Posterior vena cava (tissue), 2 donors: ENCODE data around the gene KAT6B. TPM values are rescaled to one million over a fixed set of nuclear protein-coding genes. Genes with fewer than 3 reads are reported as not detected.
"Not testable (repeated sequence)": the region's sequence is repeated elsewhere in the genome, so short reads cannot be mapped to it uniquely, and the experiment has no call there.

Experiments
- DNase-seq: peaks from one replicate; pipeline ENCODE4 v3.0.0-alpha.2; 2020; ENCODE audit warnings: low spot score
- intact Hi-C, 2 donors: fragments of 100-400 bp; cut with DNase I; formaldehyde crosslinking; loops; one replicate each; pipeline versions ENCODE4 v1.14.1 to v1.14.2; 2022 to 2023
- long read RNA-seq, 2 donors: library from polyadenylated mRNA; unstranded; transcript quantifications; one replicate each; pipeline ENCODE4 v2.0.0, GENCODE V29; 2020 to 2021
- total RNA-seq, 2 donors: library from RNA; stranded (reverse); fragmentation: NEBNext Ultra II Directional; extraction: Animal tissue kit (Norgen Biotek cat#: 25700); gene quantifications; one replicate each; pipeline ENCODE4 v1.2.1, GENCODE V29; 2021
- donor health status: DM: yes; HTN: yes; CAD: no.
- donor health status: DM: yes; HTN: yes; CAD: no.

The KAT6B gene
- 10 to 100 TPM; 34.7 to 35.0 TPM for total RNA-seq
- long read RNA-seq, donor 1, partial matches to known transcripts: 2 of 7 reads
- long read RNA-seq, donor 1, other reads (novel, unspliced or antisense): 5 of 7 reads
- long read RNA-seq, donor 2, partial matches to known transcripts: 12 of 20 reads
- long read RNA-seq, donor 2, other reads (novel, unspliced or antisense): 6 of 20 reads

DNA sequence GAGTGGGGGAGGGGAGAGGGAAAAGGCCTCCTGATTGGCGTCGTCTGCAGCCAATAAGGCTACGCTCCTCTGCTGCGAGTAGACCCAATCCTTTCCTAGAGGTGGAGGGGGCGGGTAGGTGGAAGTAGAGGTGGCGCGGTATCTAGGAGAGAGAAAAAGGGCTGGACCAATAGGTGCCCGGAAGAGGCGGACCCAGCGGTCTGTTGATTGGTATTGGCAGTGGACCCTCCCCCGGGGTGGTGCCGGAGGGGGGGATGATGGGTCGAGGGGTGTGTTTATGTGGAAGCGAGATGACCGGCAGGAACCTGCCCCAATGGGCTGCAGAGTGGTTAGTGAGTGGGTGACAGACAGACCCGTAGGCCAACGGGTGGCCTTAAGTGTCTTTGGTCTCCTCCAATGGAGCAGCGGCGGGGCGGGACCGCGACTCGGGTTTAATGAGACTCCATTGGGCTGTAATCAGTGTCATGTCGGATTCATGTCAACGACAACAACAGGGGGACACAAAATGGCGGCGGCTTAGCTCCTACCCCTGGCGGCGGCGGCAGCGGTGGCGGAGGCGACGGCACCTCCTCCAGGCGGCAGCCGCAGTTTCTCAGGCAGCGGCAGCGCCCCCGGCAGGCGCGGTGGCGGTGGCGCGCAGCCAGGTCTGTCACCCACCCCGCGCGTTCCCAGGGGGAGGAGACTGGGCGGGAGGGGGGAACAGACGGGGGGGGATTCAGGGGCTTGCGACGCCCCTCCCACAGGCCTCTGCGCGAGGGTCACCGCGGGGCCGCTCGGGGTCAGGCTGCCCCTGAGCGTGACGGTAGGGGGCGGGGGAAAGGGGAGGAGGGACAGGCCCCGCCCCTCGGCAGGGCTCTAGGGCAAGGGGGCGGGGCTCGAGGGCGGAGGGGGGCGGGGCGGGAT is at the start of gene KAT6B:
TSS of gene KAT6B (plus strand) at position 459 of the 903 bp plus-strand sequence. CDS start 16,258 bp downstream, outside the sequence.
- DNase-seq: peak; percentile 100
- intact Hi-C loops: loop anchor here (10.0 kb wide), 4 partner anchors 168 to 1678 kb away; no protein-coding TSS in a partner anchor

DNA sequence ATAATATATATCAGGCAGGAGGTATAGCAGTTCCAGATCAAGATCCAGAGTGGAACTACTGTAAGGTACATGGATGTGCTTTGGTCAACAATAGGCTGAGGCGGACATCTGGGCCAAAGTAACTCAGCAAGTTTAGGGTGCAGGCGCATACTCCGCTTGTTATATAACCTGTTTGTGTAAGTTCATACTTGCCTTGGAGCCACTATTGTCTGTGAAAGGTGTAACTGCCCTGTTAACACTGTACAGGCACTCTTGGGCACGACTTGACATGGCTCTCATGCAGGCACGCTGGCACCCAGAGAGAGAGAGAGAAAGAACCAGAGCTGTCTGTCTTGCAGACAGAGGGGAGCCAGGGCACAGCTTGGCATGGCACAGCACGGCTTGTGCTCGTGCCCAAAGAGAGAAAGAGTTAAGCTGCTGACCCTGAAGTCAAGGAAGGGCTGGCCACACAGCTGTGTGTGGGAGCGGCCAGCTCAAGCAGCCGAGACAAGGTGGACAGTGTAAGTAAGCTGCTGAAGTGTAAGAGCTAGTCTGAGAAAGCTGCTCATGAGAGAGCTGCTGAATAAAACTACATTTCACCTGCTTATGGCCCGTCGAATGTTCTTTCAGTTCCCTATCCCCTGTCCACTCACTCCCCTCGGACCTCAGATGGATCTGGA is 47.8 kb upstream of the KAT6B start:
- intact Hi-C loops: no loop called here

DNA sequence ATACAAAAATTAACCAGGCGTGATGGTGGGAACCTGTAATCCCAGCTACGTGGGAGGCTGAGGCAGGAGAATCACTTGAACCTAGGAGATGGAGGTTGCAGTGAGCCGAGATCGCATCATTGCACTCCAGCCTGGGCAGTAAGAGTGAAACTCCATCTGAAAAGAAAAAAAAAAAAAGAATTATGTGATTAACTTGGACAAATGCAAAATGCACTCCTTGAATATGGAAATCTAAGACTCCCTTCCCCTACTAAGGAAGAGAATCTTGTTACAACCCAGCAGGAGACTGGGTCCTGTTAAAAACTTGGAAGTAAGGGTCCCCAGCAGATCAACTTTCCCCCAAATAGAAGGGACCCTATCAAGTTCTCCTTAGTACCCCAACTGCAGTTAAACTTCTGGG is 44.5 kb upstream of the KAT6B start:
- intact Hi-C loops, DNase-seq: not testable (repeated sequence)

More for the DNA sequence above, 47.8 kb upstream of the KAT6B start:
- DNase-seq: no peak

DNA sequence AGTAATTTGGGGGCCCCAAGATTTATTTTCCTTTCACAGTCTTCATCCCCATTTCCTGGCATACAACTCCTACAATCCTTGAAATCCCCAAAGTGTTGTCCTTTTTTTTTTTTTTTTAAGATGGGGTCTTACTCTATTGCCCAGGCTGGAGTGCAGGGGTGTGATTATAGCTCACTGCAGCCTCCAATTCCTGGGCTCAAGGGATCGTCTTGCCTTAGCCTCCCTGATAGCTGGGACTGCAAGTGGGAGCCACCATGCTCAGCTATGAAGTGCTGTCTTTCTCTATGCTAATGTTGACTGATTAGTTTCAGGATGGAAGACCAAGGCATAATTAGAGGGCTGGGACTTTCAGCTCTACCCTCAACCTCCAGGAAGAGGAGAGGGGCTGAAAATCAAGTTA is 41.9 kb upstream of the KAT6B start:
- intact Hi-C loops: no loop called here
- DNase-seq: no peak

DNA sequence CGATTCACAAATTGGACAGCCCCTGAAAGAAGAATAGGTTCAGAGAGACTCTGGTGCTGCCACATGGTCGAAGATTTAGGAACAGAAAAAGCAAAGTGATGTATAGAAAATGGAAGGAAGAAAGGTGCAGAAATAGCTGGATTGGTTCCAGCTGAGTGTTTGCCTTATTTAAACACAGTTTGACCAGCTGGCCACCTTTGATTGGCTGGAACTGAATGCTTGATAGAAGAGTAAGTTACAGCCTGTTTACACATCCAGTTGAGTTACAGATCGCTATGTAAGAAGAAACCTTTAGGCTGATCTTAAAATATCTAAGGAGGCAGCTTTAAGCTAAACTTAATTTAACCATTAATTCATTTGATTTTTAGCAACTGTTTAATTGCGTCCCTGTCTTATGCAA is 40.3 kb upstream of the KAT6B start:
- no peak for DNase-seq
- intact Hi-C loops: no loop called here

DNA sequence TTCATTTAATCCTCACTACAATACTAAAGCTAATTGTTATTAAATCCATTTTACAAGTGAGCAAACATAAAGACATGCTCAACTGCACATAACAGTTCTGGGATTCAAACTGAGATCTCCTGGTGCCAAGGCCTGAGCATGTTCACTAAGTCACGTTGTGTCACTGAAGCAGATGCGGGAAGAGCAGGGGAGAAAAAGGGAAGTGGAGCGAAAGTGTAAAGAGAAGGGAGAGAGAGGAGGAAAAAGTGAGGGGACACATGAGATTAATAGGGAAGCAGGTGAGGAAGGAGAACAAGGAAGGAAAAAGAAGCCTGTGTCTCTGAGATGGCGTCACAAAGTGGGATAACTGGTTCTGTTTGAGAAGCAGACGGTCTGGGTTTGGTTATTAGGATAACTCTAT is 38.9 kb upstream of the KAT6B start:
- intact Hi-C loops: no loop called here
- no peak for DNase-seq

DNA sequence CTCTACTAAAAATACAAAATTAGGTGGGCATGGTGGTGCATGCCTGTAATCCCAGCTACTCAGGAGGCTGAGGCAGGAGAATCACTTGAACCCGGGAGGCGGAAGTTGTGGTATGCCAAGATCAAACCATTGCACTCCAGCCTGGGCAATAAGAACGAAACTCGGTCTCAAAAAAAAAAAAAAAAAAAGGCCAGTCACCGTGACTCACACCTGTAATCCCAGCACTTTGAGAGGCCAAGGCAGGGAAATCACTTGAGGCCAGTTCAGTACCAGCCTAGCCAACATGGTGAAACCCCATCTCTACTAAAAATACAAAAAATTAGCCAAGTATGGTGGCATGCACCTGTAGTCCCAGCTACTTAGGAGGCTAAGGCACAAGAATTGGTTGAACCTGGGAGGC is 34.4 kb upstream of the KAT6B start:
- DNase-seq, intact Hi-C loops: not testable (repeated sequence)

DNA sequence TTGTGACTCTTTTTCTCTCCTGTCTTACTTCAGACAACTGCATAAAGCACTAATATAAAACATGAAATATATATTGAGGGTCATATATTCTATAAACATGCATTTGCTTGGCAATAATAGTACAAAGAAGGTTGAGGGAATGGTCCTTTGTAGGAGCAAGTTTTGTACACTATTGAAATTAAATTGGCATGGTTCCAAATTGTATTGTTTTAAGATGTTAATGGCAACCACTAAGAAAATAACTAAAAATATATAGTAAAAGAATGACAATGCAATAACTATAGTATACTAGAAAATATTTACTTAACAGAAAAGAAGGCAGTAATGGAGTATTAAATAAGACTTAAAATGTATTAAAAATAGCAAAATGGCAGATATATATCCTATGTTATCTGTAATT is 33.7 kb upstream of the KAT6B start:
- no peak for DNase-seq
- intact Hi-C loops: no loop called here

DNA sequence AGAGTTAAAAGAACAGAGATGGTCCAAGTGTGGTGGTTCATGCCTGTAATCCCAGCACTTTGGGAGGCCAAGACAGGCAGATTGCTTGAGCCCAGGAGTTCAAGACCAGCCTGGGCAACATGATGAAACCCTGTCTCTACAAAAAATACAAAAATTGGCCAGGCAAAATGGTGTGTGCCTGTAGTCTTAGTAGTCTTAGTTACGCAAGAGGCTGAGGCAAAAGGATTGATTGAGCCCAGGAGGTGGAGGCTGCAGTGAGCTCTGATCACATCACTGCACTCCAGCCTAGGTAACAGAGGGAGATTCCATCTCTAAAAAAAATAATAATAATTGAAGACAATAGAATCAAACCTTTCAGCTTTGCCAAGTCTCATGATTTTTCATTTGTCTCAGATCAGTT is 33.2 kb upstream of the KAT6B start:
- intact Hi-C loops, DNase-seq: not testable (repeated sequence)

DNA sequence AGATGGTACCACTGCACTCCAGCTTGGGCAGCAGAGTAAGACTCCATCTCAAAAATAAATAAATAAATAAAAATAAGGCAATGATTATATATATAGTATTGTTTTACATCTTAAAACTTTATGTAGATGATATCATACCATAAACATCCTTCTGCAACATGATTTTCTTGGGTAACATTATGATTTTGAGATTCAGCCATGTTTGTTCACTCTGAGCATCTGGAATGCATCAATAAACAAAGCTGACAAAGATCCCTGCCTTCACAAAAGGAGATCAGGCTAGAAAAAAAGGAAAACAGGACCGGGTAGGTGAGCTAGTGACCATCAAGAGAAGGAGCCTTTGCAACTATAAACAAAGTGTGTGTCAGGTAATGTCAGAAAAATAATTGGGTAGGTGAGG is 31.9 kb upstream of the KAT6B start:
- intact Hi-C loops: no loop called here
- DNase-seq: no peak

DNA sequence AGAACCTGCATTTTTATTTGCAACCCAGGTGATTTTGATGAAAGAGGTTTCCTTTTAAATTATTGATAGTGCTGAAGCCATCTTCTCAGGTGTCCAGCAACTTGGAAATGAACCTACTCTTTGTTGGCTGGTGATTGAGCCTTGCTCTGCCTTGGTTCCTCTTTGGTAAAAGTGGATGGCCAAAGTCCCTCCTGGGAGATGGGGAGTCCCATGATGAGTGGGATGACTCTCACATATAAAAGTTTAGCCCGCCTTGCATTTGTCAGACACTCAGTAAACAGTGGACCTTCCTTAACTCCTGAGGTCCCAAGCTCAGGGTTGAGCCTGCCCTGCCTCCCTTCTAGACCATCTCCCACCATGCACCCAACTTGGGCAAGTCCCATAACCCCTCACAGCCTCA is 28.9 kb upstream of the KAT6B start:
- intact Hi-C loops: no loop called here
- no peak for DNase-seq

DNA sequence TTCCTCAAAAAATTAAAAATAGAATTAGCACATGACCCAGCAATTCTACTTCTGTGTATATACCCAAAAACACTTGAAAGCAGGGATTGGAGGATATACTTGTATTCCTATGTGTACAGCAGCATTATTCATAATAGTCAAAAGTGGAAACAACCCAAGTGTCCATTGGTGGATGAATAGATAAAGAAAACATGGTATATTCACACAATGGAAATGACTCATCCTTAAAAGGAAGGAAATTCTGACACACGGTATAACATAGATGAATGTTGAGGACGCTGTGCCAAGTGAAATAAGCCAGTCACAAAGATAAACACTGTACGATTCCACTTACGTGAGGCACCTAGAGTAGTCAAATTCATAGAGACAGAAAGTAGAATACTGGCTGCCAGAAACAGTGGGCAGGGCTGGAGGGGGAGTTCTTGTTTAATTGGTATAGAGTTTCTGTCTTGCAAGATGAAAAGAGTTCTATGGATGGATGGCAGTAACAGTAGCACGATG is 26.6 kb upstream of the KAT6B start:
- intact Hi-C loops: no loop called here
- DNase-seq: no peak

DNA sequence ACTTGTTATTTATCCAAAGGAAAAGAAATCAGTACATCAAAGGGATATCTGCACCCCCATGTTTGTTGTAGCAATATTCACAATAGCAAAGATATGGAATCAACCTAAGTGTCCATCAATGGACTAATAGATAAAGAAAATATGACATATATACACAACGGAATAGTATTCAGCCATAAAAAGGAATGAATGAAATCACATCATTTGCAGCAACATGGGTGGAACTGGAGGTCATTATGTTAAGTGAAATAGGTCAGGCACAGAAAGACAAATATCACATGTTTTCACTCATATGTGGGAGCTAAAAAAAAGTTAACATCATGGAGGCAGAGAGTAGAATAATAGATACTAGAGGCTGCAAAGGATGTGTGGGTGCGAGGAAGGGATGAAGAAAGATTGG is 25.0 kb upstream of the KAT6B start:
- DNase-seq: no peak
- intact Hi-C loops: no loop called here

DNA sequence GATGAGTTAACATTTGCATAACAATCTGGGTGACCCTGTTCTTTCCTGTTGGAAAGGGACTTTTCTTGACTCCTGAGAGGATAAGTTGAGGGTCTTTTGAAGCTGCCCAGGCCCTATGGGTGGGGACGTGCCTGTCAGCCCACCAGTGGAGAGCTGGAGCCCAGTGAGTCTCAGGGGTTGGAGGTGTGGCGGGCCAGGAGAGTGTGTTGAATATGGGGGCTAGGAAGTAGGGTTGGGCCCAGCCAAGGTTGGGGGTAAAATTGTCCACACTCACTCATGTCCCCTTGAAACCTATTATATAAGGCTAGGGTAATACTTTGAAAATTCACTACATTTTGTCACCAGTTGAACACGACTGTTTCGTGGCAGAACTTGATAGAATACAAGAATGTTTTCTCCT is 17.9 kb upstream of the KAT6B start:
- intact Hi-C loops: no loop called here
- no peak for DNase-seq

DNA sequence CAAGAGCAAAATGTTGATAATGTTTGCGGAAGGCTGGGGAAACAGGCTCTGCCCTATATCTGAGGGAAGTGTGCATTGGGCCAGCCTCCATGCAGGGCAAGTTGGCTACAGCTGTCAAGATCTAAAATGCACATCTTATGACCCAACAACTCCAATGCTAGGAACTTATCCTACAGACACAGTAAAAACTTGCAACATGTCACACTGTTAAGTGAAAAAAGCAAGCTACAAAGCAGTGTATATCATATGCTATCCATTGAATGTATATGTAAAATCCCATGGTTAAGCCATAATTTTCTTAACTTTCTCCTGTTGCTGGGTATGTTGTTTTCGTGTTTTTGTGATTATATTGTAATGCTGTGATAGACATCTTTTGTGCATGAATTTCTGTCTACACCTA is 16.3 kb upstream of the KAT6B start:
- no peak for DNase-seq
- intact Hi-C loops: no loop called here

DNA sequence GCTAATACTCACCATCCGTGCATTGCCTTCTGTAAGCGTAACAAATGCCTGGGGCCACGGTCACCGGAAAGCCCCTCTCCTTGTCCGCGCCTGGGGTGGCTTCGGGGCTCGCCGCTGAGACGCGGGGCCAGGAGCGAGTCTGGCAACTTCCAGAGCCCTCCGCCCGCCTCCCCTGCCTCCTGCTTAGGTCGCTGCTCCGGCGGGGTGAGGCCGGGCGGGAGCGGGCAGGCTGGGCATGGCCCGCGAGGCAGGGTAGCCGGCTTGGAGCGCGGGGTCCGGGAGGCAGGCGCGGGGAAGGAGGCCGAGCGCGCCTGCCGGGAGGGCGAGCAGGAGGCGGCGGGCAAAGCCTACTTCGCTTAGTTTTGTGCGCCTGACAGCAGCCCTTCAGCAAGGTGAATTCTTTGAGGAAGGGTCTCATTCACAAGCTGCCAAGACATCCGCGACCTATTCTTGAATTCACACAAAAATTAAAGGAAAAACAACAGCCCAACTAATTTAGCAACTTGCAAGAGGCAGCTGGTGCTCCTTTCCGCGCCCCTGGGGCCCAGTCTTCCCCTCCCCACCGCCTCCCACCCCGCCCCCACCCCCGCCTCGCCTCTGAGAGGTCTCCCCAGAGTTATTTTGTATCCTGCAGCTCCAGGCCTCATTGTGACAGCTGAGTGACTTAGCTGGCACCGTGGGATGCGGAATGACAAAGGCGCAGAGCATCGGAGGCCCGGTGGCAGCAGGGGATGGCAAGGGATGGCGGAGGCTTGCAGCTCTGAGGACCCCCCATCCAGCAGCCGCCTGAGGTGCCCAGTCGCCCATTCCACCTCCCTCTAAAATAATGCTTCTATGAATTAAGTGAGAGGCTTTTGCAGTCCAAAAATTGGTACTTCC is 12.8 kb upstream of the KAT6B start:
- intact Hi-C loops: no loop called here
- no peak for DNase-seq

DNA sequence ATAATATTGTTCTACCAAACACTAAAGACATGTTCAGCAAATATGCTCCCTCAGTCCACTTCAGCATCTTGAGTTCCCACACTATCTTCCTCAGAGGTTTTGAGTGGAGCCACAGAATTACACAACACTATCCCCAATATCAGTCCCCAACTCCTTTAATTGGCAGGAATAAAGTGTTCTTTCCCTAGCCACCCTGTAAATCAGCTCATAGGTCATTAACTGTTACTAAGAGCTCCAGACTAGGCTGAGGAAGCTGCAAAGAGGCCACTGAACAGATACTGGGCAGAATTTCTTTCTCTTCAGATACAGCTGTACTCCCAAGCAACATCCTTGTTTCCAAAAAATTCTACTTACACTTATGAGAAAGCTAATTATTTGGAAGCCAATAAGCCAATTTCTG is 11.6 kb upstream of the KAT6B start:
- intact Hi-C loops: no loop called here
- DNase-seq: no peak

DNA sequence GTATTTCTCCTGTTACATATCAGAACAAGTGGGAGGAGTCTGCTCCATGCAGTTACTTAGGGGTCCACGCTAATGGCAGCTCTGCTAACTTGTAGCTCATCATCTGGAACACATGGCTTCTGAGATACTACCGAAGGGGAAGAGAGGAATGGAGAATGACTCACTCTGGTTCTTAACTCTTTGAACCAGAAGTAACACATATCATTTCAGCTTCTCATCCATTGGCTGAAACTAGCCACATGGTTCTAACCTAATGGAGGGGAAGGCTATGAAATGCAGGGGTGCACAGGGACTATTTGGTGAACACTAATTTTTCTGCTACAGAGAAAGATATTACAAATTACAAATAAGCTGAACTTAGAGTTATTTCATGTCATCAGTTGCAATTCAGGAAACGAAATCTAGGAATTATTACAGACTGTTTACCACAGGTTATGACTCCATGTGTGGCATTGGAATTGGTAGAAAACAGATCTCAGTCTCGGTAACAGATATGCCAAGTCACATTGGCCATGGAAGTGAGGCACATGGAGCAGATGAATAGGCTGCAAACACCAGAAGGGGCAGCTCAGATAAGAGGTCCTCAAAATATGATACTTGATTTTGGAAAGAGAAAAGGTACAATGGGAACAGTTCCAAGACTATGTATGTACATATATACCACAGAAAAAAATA is 9.4 kb upstream of the KAT6B start:
- intact Hi-C loops: no loop called here
- no peak for DNase-seq

DNA sequence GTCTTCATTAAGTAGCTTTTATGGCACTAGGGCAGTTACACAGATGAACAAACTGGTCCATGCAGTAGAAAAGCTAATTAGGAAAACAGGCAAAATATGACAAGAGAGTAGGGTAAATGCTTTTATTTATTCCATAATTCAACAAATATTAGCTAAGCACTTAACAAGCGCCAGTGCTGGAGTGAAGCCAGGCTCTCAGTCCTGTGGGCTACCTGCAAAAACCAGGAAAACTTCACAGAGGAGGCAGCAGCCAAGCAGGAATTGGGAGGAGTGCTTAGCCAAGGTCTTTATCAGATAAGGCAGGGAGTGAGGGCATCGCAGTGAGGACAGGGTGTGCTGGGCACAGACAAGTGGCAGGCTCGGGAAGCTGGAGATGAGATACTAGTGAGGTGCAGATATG is 4.9 kb upstream of the KAT6B start:
- intact Hi-C loops: loop anchor here (10.0 kb wide), 4 partner anchors 173 to 1683 kb away; no protein-coding TSS in a partner anchor
- DNase-seq: no peak
